ENCODE data around the gene GM2A. TPM values are rescaled to one million over a fixed set of nuclear protein-coding genes. Genes with fewer than 3 reads are reported as not detected.
"Not testable (repeated sequence)": the region's sequence is repeated elsewhere in the genome, so short reads cannot be mapped to it uniquely, and the experiment has no call there.

The GM2A gene
- total and polyA plus RNA-seq, 12 donors: 15.5 to 81.3 (median 53.9) TPM

- TF ChIP-seq CTCF (IDR thresholded peaks at IDR 0.05) (no peak), POLR2A (IDR thresholded peaks at IDR 0.05) (no peak)
- 65 to 73% (median 69%) methylated on average over 8 of the region's 8 CpGs for WGBS, 4 donors
- Histone ChIP-seq H3K27me3 (no peaks in the 10 kb centered on the region), H3K4me3 (no peak overlapping the region), H3K27ac (peak overlapping the region in 4 of 5 donors; percentile 43 to 84 (median 80)), H3K4me1 (replicated peaks in 1 of 2) (peaks cover 20 to 23% of the 10 kb centered on the region in 2 donors), H3K36me3 (replicated peaks in 1 of 2) (no peaks in the 10 kb centered on the region), H3K9me3 (replicated peaks in 1 of 3) (no peaks in the 10 kb centered on the region)
- intact Hi-C loops (cut with DNase I): loop anchor here in 1 of 2 donors (10.0 kb wide), 2 partner anchors 59 to 109 kb away; no protein-coding TSS in a partner anchor
- DNase-seq: no peak
Observed at GRCh38 chr5:151233616-151234085, 19.3 kb upstream of the GM2A start.

- peaks cover 20 to 23% of the 10 kb centered on the region in 2 donors for H3K4me1 ChIP-seq (replicated peaks in 1 of 2)
- no peaks in the 10 kb centered on the region for H3K36me3 ChIP-seq (replicated peaks in 1 of 2)
- 16 to 23% (median 17%) methylated on average over 16 to 17 of the region's 17 CpGs for WGBS, 4 donors
- H3K9me3 ChIP-seq (replicated peaks in 1 of 3): no peaks in the 10 kb centered on the region
- H3K27me3 ChIP-seq: no peaks in the 10 kb centered on the region
- intact Hi-C loops (cut with DNase I): loop anchor here in 1 of 2 donors (10.0 kb wide), 2 partner anchors 60 to 110 kb away; no protein-coding TSS in a partner anchor
- peak; percentile 62 to 92 (median 90) for DNase-seq
- peak overlapping the region in 2 of 4 donors; percentile 8 to 26 for H3K4me3 ChIP-seq
- H3K27ac ChIP-seq: peak overlapping the region; percentile 43 to 84 (median 76)
- no peak for TF ChIP-seq CTCF (IDR thresholded peaks at IDR 0.05)
- TF ChIP-seq POLR2A (IDR thresholded peaks at IDR 0.05): peak in 1 of 2 donors; percentile 79
Observed at GRCh38 chr5:151234476-151235238, 18.3 kb upstream of the GM2A start.

GRCh38 chr5:151235239-151235571 is 17.8 kb upstream of the GM2A start:
- not testable (repeated sequence) for H3K27me3 ChIP-seq; H3K36me3 ChIP-seq (replicated peaks in 1 of 2); H3K9me3 ChIP-seq (replicated peaks in 1 of 3); DNase-seq
- Histone ChIP-seq H3K4me1 (replicated peaks in 1 of 2) (peaks cover 20 to 23% of the 10 kb centered on the region in 2 donors), H3K27ac (peak overlapping the region in 3 of 5 donors; percentile 76 to 84 (median 83)), H3K4me3 (peak overlapping the region in 2 of 4 donors; percentile 8 to 26)
- WGBS, 4 donors: 93 to 97% (median 94%) methylated on average over 6 of the region's 6 CpGs
- intact Hi-C loops (cut with DNase I): loop anchor here in 1 of 2 donors (10.0 kb wide), 2 partner anchors 60 to 110 kb away; no protein-coding TSS in a partner anchor

- Histone ChIP-seq H3K27ac (no peak overlapping the region), H3K4me1 (replicated peaks in 1 of 2) (peaks cover 20 to 23% of the 10 kb centered on the region in 2 donors), H3K4me3 (no peak overlapping the region), H3K36me3 (replicated peaks in 1 of 2) (no peaks in the 10 kb centered on the region), H3K9me3 (replicated peaks in 1 of 3) (no peaks in the 10 kb centered on the region), H3K27me3 (no peaks in the 10 kb centered on the region)
- intact Hi-C loops (cut with DNase I): loop anchor here in 1 of 2 donors (10.0 kb wide), 2 partner anchors 62 to 112 kb away; no protein-coding TSS in a partner anchor
- TF ChIP-seq POLR2A (IDR thresholded peaks at IDR 0.05): no peak
- TF ChIP-seq CTCF (IDR thresholded peaks at IDR 0.05): no peak
- WGBS, 4 donors: 89 to 97% (median 93%) methylated on average over 1 of the region's 1 CpG
- DNase-seq: no peak
Observed at GRCh38 chr5:151236888-151237287, 16.1 kb upstream of the GM2A start.
